K562 (cell line): ENCODE measurements around the gene EPHB1. TPM values are rescaled to one million over a fixed set of nuclear protein-coding genes. Genes with fewer than 3 reads are reported as not detected.

ENCODE experiments used
- ATAC-seq: fragments of 200-7000 bp; cut with Tn5 transposase; 3 replicates; pipeline ENCODE4 v1.9.1; 2020; ENCODE audit warnings: moderate library complexity
- BruUV-seq: library from RNA; stranded (reverse); fragments of 400-500 nt; replicated peaks from 2 replicates; lab custom pipeline; 2021; lab: Mats Ljungman, UMichigan
- CTCF ChIA-PET: fragments of 300-600 bp; formaldehyde crosslinking; extraction: SDS; loops from one replicate; lab custom pipeline; 2021; ENCODE audit warnings: low intra/inter-chr PET ratio; lab: Yijun Ruan, JAX
- POLR2A ChIA-PET: fragments of 300-600, 350-650 bp; sonication (Branson Sonifier 250); formaldehyde crosslinking; extraction: SDS; loops from one replicate; lab custom pipeline; 2021; ENCODE audit warnings: antibody characterized with exemption, inconsistent platforms; lab: Yijun Ruan, JAX
- DNase-seq, 4 experiments: peaks; one replicate each; pipeline versions ENCODE4 v3.0.0 to v3.0.0-alpha.2; 2011 to 2018; ENCODE audit warnings: low spot score in 3 of 4, mixed read lengths in 3 of 4; ENCODE audit errors: extremely low read depth in 1 of 4
- FAIRE-seq: peaks from 2 replicates; lab custom pipeline; 2011; peaks lifted over from hg19 to GRCh38; lab: Jason Lieb, UNC
- H2AFZ ChIP-seq: 2 replicates; pipeline ENCODE4 v1.6.0; 2011; ENCODE audit warnings: low read depth, low read length, control low read depth, inconsistent platforms
- H3K27ac ChIP-seq: fragments of 200-600 bp; 3 replicates; pipeline ENCODE4 v1.8.0; 2011; ENCODE audit warnings: low read depth, mild to moderate bottlenecking, control low read depth, inconsistent platforms, low read length, moderate library complexity, mixed read lengths; ENCODE audit errors: extremely low read depth
- H3K27me3 ChIP-seq, 2 experiments: fragments of 300-600 bp in 1 of 2; 2 replicates in 1 of 2; 3 replicates in 1 of 2; pipeline versions ENCODE4 v1.6.0 to v1.8.0; 2011; ENCODE audit warnings: inconsistent platforms in 2 of 2, low read length in 2 of 2, mild to moderate bottlenecking in 1 of 2, mixed read lengths in 1 of 2, moderate library complexity in 1 of 2; ENCODE audit not compliant: control insufficient read depth in 2 of 2, insufficient read depth in 2 of 2
- H3K36me3 ChIP-seq: fragments of 300-600 bp; 3 replicates; pipeline ENCODE4 v1.8.0; 2011; ENCODE audit warnings: mild to moderate bottlenecking, low read length, inconsistent platforms; ENCODE audit not compliant: control insufficient read depth, insufficient read depth
- H3K4me1 ChIP-seq, 2 experiments: fragments of 200-600 bp in 1 of 2; replicated peaks in 1 of 2; 2 replicates in 1 of 2; 3 replicates in 1 of 2; pipeline versions ENCODE4 v1.5.1 to v1.8.0; 2011; ENCODE audit warnings: inconsistent platforms in 2 of 2, low read length in 2 of 2, mild to moderate bottlenecking in 1 of 2, mixed read lengths in 1 of 2, moderate library complexity in 1 of 2; ENCODE audit not compliant: control insufficient read depth in 2 of 2, insufficient read depth in 2 of 2
- H3K4me2 ChIP-seq: 2 replicates; pipeline ENCODE4 v1.6.1; 2011; ENCODE audit warnings: low read length, control low read depth, inconsistent platforms, mixed read lengths; ENCODE audit not compliant: insufficient read depth
- H3K4me3 ChIP-seq: fragments of 200-600 bp; sonication (generic), shearing (Covaris generic); 2 replicates; pipeline ENCODE4 v1.5.1; 2016; ENCODE audit warnings: control low read depth, inconsistent platforms
- H3K79me2 ChIP-seq: fragments of 200-600 bp; 3 replicates; pipeline ENCODE4 v1.8.0; 2011; ENCODE audit warnings: low read length, inconsistent platforms; ENCODE audit not compliant: control insufficient read depth, insufficient read depth
- H3K9ac ChIP-seq, 2 experiments: 2 replicates each; pipeline versions ENCODE4 v1.6.0 to v1.6.1; 2011; ENCODE audit warnings: low read depth in 2 of 2, low read length in 2 of 2, control low read depth in 1 of 2, inconsistent platforms in 1 of 2, mild to moderate bottlenecking in 1 of 2, mixed read lengths in 1 of 2; ENCODE audit not compliant: insufficient read depth in 1 of 2
- H3K9me1 ChIP-seq: one replicate; pipeline ENCODE4 v1.6.0; 2011; ENCODE audit warnings: inconsistent platforms, mild to moderate bottlenecking, low read length, moderate library complexity; ENCODE audit not compliant: control insufficient read depth, insufficient read depth
- H3K9me3 ChIP-seq: replicated peaks from 2 replicates; pipeline ENCODE4 v1.5.1; 2011; ENCODE audit warnings: low read depth, low read length, inconsistent platforms; ENCODE audit not compliant: control insufficient read depth, insufficient read depth
- H4K20me1 ChIP-seq: replicated peaks from 2 replicates; pipeline ENCODE4 v1.6.1; 2011; ENCODE audit warnings: low read length, inconsistent platforms, mixed read lengths; ENCODE audit not compliant: control insufficient read depth, insufficient read depth
- ETV1 ChIP-seq: fragments of 450-650 bp; conservative IDR thresholded peaks from 2 replicates; pipeline ENCODE4 v1.6.1; 2016; ENCODE audit warnings: missing genetic modification characterization, control low read depth, low read depth, missing compliant biosample characterization
- GABPB1 ChIP-seq: sonication (generic); formaldehyde crosslinking; IDR thresholded peaks from 2 replicates; pipeline ENCODE4 v1.8.0; 2022; ENCODE audit warnings: mild to moderate bottlenecking, missing genetic modification reagents
- GTF2A2 ChIP-seq: IDR thresholded peaks from 2 replicates; pipeline ENCODE4 v1.6.1; 2016; ENCODE audit warnings: mild to moderate bottlenecking, missing genetic modification characterization, missing compliant biosample characterization
- GTF2F1 ChIP-seq: IDR thresholded peaks from 2 replicates; pipeline ENCODE4 v1.6.1; 2011; ENCODE audit warnings: low read depth, low read length, improper control_type of control experiment
- HNRNPK ChIP-seq: fragments of 200-400 bp; formaldehyde crosslinking; IDR thresholded peaks from one replicate; pipeline ENCODE4 v1.6.1; 2018; ENCODE audit warnings: mild to moderate bottlenecking, low read depth, low read length; ENCODE audit not compliant: poor library complexity, severe bottlenecking
- NRF1 ChIP-seq, 2 experiments: fragments of 450-650 bp; IDR thresholded peaks in 1 of 2; conservative IDR thresholded peaks in 1 of 2; 2 replicates each; pipeline ENCODE4 v1.6.1; 2014; ENCODE audit warnings: mild to moderate bottlenecking in 2 of 2
- OTX1 ChIP-seq: fragments of 450-650 bp; formaldehyde crosslinking; IDR thresholded peaks from 2 replicates; pipeline ENCODE4 v1.4.0; 2022; ENCODE audit warnings: mild to moderate bottlenecking
- POLR2A ChIP-seq: fragments of 450-650 bp; conservative IDR thresholded peaks from 2 replicates; pipeline ENCODE4 v1.6.1; 2016
- PTRF ChIP-seq: fragments of 450-650 bp; IDR thresholded peaks from 2 replicates; pipeline ENCODE4 v1.6.1; 2016; ENCODE audit warnings: mild to moderate bottlenecking, missing genetic modification characterization, missing compliant biosample characterization
- PURB ChIP-seq: sonication (generic); formaldehyde crosslinking; IDR thresholded peaks from 2 replicates; pipeline ENCODE4 v1.9.0; 2021; ENCODE audit warnings: low read depth, mild to moderate bottlenecking, missing genetic modification reagents
- RBM15 ChIP-seq: fragments of 200-400 bp; formaldehyde crosslinking; IDR thresholded peaks from 2 replicates; pipeline ENCODE4 v1.6.1; 2018; ENCODE audit warnings: mild to moderate bottlenecking, low read length, moderate library complexity; ENCODE audit not compliant: insufficient read depth
- RUNX1 ChIP-seq: sonication (generic); IDR thresholded peaks from 2 replicates; pipeline ENCODE4 v1.6.1; 2016; ENCODE audit warnings: antibody characterized with exemption, low read depth
- TBL1XR1 ChIP-seq, 2 experiments: IDR thresholded peaks; 2 replicates each; pipeline ENCODE4 v1.6.1; 2012; ENCODE audit warnings: improper control_type of control experiment in 2 of 2, low read length in 2 of 2, mild to moderate bottlenecking in 1 of 2
- TFAM ChIP-seq: fragments of 250-450 bp; sonication (Bioruptor Pico); conservative IDR thresholded peaks from 2 replicates; pipeline ENCODE4 v1.5.0; 2021; ENCODE audit warnings: mild to moderate bottlenecking, moderate library complexity
- ZNF75A ChIP-seq: fragments of 450-650 bp; formaldehyde crosslinking; IDR thresholded peaks from 2 replicates; pipeline ENCODE4 v1.4.0; 2020; ENCODE audit warnings: mild to moderate bottlenecking
- ZNF764 ChIP-seq: fragments of 250-450 bp; sonication (Bioruptor Pico); IDR thresholded peaks from 2 replicates; pipeline ENCODE4 v1.4.0; 2020; ENCODE audit warnings: low read depth, mild to moderate bottlenecking, moderate library complexity
- WGBS: fragments of 100-300 bp; shearing (Covaris generic); methylation state at CpG from one replicate; pipeline ENCODE4 v1.1.6; 2016; ENCODE audit warnings: low coverage, mixed read lengths; ENCODE audit not compliant: insufficient coverage; ENCODE audit errors: missing lambda C conversion rate; 5-methylcytosine and 5-hydroxymethylcytosine counted together
- in situ Hi-C: fragments of 300-500 bp; cut with MboI; formaldehyde crosslinking; loops from 4 replicates; pipeline ENCODE4 v1.15.0; 2018; ENCODE audit warnings: inconsistent platforms, mixed read lengths
- intact Hi-C: fragments of 100-400 bp; cut with micrococcal nuclease; formaldehyde crosslinking; loops from 2 replicates; pipeline ENCODE4 v1.14.2; 2022
- polyA plus RNA-seq, 8 experiments: library from polyadenylated mRNA; depleted of rRNA in 4 of 8; stranded (reverse) in 5 of 8; unstranded in 3 of 8; fragments of >200 nt; fragmentation: Nextera tagmentation in 2 of 8; fragmentation: Illumina TruSeq in 1 of 8; extraction: Ambion mirVana in 2 of 8; extraction: Trizol in 1 of 8; gene quantifications; 2 replicates each; pipeline versions ENCODE4 v1.2.1 to v1.2.3, GENCODE V29; 2011 to 2014; ENCODE audit warnings: inconsistent platforms in 1 of 8, missing spikeins in 1 of 8
- total RNA-seq, 7 experiments: library from RNA; depleted of rRNA in 6 of 7; stranded (reverse); fragments of >200 nt in 6 of 7; fragmentation: Illumina TruSeq in 2 of 7; extraction: Trizol in 2 of 7; gene quantifications; 2 replicates each; pipeline versions ENCODE4 v1.2.1 to v1.2.3, GENCODE V29; 2011 to 2021; ENCODE audit warnings: low replicate concordance in 1 of 7
- TF ChIP-seq, protein P1 (sequence below): fragments of 250-450 bp; sonication (Bioruptor Pico); IDR thresholded peaks from 2 replicates; pipeline ENCODE4 v1.5.0; 2022; ENCODE audit warnings: mild to moderate bottlenecking
- TF ChIP-seq, protein P2 (sequence below): fragments of 250-450 bp; sonication (Bioruptor Pico); IDR thresholded peaks from 2 replicates; pipeline ENCODE4 v1.4.0; 2020; ENCODE audit warnings: mild to moderate bottlenecking, moderate library complexity

The EPHB1 gene
- total and polyA plus RNA-seq, 9 of the 15 experiments (the other 6 are each of a cell fraction or from before 2014, with no cell fraction given): 0.29 TPM; not detected in 8

DNA sequence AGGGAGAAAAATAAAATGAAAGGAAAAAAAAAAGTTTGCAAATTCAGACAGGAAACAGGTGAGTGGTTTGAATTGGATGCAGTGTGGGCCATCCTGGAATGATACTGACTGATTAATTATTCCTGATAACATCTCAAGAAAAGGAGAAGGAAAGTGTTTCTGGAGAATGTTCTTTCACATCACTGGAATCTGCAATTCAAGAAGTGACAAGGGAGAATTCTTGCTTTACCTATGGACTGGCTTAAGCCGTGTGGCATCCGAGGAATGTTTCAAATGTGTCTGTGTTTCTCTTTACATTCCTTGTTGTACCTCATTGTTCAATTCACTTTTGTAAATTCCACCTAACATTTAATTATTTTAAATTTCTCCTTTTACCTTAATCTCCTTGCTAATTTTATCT, 465.0 kb downstream of the EPHB1 start (continued):
- no peak for TF ChIP-seq RBM15
- TF ChIP-seq HNRNPK: no peak
- TF ChIP-seq OTX1 (CRISPR knock-in tag): no peak
- no peak for TF ChIP-seq GTF2F1
- TF ChIP-seq, protein P1, sequence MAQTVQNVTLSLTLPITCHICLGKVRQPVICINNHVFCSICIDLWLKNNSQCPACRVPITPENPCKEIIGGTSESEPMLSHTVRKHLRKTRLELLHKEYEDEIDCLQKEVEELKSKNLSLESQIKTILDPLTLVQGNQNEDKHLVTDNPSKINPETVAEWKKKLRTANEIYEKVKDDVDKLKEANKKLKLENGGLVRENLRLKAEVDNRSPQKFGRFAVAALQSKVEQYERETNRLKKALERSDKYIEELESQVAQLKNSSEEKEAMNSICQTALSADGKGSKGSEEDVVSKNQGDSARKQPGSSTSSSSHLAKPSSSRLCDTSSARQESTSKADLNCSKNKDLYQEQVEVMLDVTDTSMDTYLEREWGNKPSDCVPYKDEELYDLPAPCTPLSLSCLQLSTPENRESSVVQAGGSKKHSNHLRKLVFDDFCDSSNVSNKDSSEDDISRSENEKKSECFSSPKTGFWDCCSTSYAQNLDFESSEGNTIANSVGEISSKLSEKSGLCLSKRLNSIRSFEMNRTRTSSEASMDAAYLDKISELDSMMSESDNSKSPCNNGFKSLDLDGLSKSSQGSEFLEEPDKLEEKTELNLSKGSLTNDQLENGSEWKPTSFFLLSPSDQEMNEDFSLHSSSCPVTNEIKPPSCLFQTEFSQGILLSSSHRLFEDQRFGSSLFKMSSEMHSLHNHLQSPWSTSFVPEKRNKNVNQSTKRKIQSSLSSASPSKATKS (CRISPR knock-in tag): no peak
- TF ChIP-seq ZNF75A (CRISPR knock-in tag): no peak
- TF ChIP-seq GTF2A2 (tag): no peak
- TF ChIP-seq ZNF764: no peak
- TF ChIP-seq NRF1 (conservative IDR thresholded peaks at IDR 0.05 in 1 of 2, IDR thresholded peaks at IDR 0.05 in 1 of 2): no peak

DNA sequence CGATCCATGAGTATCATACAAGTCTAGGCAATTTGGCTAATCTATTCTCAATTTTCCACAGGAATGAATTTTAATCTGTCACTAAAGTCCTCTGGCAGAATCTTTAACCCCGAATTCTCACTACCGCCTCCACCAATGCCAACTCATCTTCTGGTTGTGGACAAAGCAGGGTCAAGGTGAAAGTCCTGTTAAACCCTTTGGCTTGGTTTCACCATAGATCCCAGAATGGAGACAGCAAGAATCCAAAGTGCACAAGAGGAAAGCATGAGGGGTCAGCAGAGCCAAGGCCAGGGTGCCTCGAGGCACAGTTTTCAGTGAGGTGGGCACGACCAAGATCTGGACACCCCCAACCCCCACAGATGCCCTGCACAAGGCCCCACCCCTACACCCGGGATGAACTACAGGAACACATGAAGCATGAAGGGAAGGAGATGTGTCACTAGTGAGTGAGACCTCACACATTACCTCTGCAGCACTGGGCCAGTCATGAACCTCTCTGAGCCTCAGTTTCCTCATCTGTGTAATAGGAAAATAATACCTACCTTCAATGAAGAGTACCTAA, 466.2 kb downstream of the EPHB1 start:
- intact Hi-C loops: no loop called here
- no peak overlapping the region for H2AFZ ChIP-seq
- H3K9me1 ChIP-seq: no peaks in the 10 kb centered on the region
- DNase-seq: no peak
- in situ Hi-C loops: no loop called here
- H3K9ac ChIP-seq: no peak overlapping the region
- no peak overlapping the region for H3K27ac ChIP-seq
- BruUV-seq: no TSS peak
- no peak for ATAC-seq
- no peak overlapping the region for H3K4me2 ChIP-seq
- no peak overlapping the region for H3K4me3 ChIP-seq
- ChIA-PET POLR2A (no interaction called here), CTCF (no interaction called here)
- no peaks in the 10 kb centered on the region for H3K9me3 ChIP-seq
- no peaks in the 10 kb centered on the region for H3K4me1 ChIP-seq
- WGBS: 0% methylated on average over 5 of the region's 6 CpGs
- H3K27me3 ChIP-seq: no peaks in the 10 kb centered on the region
- no peak for FAIRE-seq
- H4K20me1 ChIP-seq: no peaks in the 10 kb centered on the region
- no peaks in the 10 kb centered on the region for H3K36me3 ChIP-seq
- H3K79me2 ChIP-seq: no peaks in the 10 kb centered on the region
- TF ChIP-seq ETV1 (no peak), PTRF (tag) (no peak), RUNX1 (no peak), GABPB1 (no peak), TBL1XR1 (IDR thresholded peaks at IDR 0.05; ENCODE audit: low read length in 2 of 2) (no peak), POLR2A (no peak), PURB (CRISPR knock-in tag) (no peak), TFAM (CRISPR knock-in tag) (no peak)
- TF ChIP-seq, protein P2, sequence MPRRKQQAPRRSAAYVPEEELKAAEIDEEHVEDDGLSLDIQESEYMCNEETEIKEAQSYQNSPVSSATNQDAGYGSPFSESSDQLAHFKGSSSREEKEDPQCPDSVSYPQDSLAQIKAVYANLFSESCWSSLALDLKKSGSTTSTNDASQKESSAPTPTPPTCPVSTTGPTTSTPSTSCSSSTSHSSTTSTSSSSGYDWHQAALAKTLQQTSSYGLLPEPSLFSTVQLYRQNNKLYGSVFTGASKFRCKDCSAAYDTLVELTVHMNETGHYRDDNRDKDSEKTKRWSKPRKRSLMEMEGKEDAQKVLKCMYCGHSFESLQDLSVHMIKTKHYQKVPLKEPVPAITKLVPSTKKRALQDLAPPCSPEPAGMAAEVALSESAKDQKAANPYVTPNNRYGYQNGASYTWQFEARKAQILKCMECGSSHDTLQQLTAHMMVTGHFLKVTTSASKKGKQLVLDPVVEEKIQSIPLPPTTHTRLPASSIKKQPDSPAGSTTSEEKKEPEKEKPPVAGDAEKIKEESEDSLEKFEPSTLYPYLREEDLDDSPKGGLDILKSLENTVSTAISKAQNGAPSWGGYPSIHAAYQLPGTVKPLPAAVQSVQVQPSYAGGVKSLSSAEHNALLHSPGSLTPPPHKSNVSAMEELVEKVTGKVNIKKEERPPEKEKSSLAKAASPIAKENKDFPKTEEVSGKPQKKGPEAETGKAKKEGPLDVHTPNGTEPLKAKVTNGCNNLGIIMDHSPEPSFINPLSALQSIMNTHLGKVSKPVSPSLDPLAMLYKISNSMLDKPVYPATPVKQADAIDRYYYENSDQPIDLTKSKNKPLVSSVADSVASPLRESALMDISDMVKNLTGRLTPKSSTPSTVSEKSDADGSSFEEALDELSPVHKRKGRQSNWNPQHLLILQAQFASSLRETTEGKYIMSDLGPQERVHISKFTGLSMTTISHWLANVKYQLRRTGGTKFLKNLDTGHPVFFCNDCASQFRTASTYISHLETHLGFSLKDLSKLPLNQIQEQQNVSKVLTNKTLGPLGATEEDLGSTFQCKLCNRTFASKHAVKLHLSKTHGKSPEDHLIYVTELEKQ (CRISPR knock-in tag): no peak
